ENCODE data around the gene FANCG.

GRCh38 chr9:35079426-35080341, at the start of gene FANCG:
- TF ChIP-seq POLR2A (IDR thresholded peaks at IDR 0.05) (peak; percentile 34 to 39), CTCF (IDR thresholded peaks at IDR 0.05) (peak in 2 of 4 experiments; percentile 26)

All from uterus (tissue), 2 donors.